ENCODE results near the gene DUOXA2. TPM values are rescaled to one million over a fixed set of nuclear protein-coding genes. Genes with fewer than 3 reads are reported as not detected.

Gene DUOXA2
- polyA plus RNA-seq, 1 donor (not counting 4 experiments of a cell fraction or from before 2014, with no cell fraction given): not detected

- dilution Hi-C loops (cut with MboI; ENCODE audit: extremely low pct_ligation_motif_present, low sequenced_read_pairs): no loop called here
- DNase-seq (ENCODE audit: low read depth, low spot score): no peak
Observed at GRCh38 chr15:45094358-45094730, 19.8 kb upstream of the DUOXA2 start.

DNA sequence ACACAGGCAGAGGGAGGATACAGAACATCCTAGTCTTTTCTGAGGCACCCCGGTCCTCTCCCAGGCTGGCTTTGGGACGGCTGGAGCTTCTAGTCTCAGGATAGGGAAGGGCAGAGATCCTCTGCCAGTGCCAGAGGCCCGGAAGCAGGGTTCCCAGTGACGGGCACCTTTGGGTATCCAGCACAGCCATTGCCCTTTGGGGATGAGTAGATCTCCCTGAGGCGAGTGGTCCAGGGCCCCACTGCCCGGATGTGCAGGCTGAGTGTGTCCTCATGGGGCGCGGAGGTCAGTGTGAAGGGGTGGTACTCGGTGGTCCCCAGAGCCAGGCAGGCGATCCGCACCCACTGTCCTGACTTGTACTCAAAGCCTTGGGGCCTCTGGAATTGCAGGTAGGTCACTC is 18.5 kb upstream of the DUOXA2 start:
- H3K9me1 ChIP-seq (ENCODE audit: control insufficient read depth, extremely low read depth, insufficient read depth, low read length): no peaks in the 10 kb centered on the region
- peaks cover 9% of the 10 kb centered on the region for H3K27me3 ChIP-seq (ENCODE audit: control insufficient read depth, extremely low read depth, insufficient read depth, low read length)
- DNase-seq (ENCODE audit: low read depth, low spot score): no peak
- dilution Hi-C loops (cut with MboI; ENCODE audit: extremely low pct_ligation_motif_present, low sequenced_read_pairs): no loop called here
- no peaks in the 10 kb centered on the region for H3K79me2 ChIP-seq (ENCODE audit: control insufficient read depth, insufficient read depth, low read length)
- H3K9me3 ChIP-seq (ENCODE audit: control insufficient read depth, low read depth, low read length): no peaks in the 10 kb centered on the region
- no peak overlapping the region for H3K4me2 ChIP-seq (ENCODE audit: control insufficient read depth, extremely low read depth, insufficient read depth, low read depth, low read length)
- no peak for FAIRE-seq
- H3K4me3 ChIP-seq (ENCODE audit: control insufficient read depth in 2 of 3, extremely low read depth in 1 of 3, insufficient read depth in 2 of 3, low read depth in 1 of 3, low read length in 3 of 3): no peak overlapping the region
- H3K36me3 ChIP-seq (ENCODE audit: control insufficient read depth in 2 of 2, extremely low read depth in 1 of 2, insufficient read depth in 2 of 2, low read length in 2 of 2): no peaks in the 10 kb centered on the region
- no peaks in the 10 kb centered on the region for H4K20me1 ChIP-seq (ENCODE audit: control insufficient read depth, extremely low read depth, insufficient read depth, low read length)
- H2AFZ ChIP-seq (ENCODE audit: control insufficient read depth, low read length): no peak overlapping the region
- H3K27ac ChIP-seq (ENCODE audit: control insufficient read depth, insufficient read depth, low read length): no peak overlapping the region
- TF ChIP-seq CTCF (optimal IDR thresholded peaks at IDR 0.05 in 1 of 3, IDR thresholded peaks at IDR 0.05 in 1 of 3, conservative IDR thresholded peaks at IDR 0.05 in 1 of 3; ENCODE audit: extremely low read depth in 1 of 3, insufficient read depth in 2 of 3, low read length in 3 of 3) (no peak), EZH2 (IDR thresholded peaks at IDR 0.05; ENCODE audit: low read length) (no peak)
- no peak overlapping the region for H3K9ac ChIP-seq (ENCODE audit: control insufficient read depth, extremely low read depth, insufficient read depth, low read length)
- no peaks in the 10 kb centered on the region for H3K4me1 ChIP-seq (ENCODE audit: control insufficient read depth, extremely low read depth, insufficient read depth, low read length)

More at GRCh38 chr15:45094358-45094730, 19.8 kb upstream of the DUOXA2 start:
- no peak overlapping the region for H3K9ac ChIP-seq (ENCODE audit: control insufficient read depth, extremely low read depth, insufficient read depth, low read length)
- no peaks in the 10 kb centered on the region for H3K79me2 ChIP-seq (ENCODE audit: control insufficient read depth, insufficient read depth, low read length)
- peaks cover 9% of the 10 kb centered on the region for H3K27me3 ChIP-seq (ENCODE audit: control insufficient read depth, extremely low read depth, insufficient read depth, low read length)
- no peaks in the 10 kb centered on the region for H3K9me1 ChIP-seq (ENCODE audit: control insufficient read depth, extremely low read depth, insufficient read depth, low read length)
- H3K9me3 ChIP-seq (ENCODE audit: control insufficient read depth, low read depth, low read length): no peaks in the 10 kb centered on the region
- TF ChIP-seq CTCF (optimal IDR thresholded peaks at IDR 0.05 in 1 of 3, IDR thresholded peaks at IDR 0.05 in 1 of 3, conservative IDR thresholded peaks at IDR 0.05 in 1 of 3; ENCODE audit: extremely low read depth in 1 of 3, insufficient read depth in 2 of 3, low read length in 3 of 3) (no peak), EZH2 (IDR thresholded peaks at IDR 0.05; ENCODE audit: low read length) (no peak)
- no peak overlapping the region for H2AFZ ChIP-seq (ENCODE audit: control insufficient read depth, low read length)
- H3K4me2 ChIP-seq (ENCODE audit: control insufficient read depth, extremely low read depth, insufficient read depth, low read depth, low read length): no peak overlapping the region
- no peaks in the 10 kb centered on the region for H3K4me1 ChIP-seq (ENCODE audit: control insufficient read depth, extremely low read depth, insufficient read depth, low read length)
- no peak overlapping the region for H3K27ac ChIP-seq (ENCODE audit: control insufficient read depth, insufficient read depth, low read length)
- FAIRE-seq: no peak
- H3K36me3 ChIP-seq (ENCODE audit: control insufficient read depth in 2 of 2, extremely low read depth in 1 of 2, insufficient read depth in 2 of 2, low read length in 2 of 2): no peaks in the 10 kb centered on the region
- H4K20me1 ChIP-seq (ENCODE audit: control insufficient read depth, extremely low read depth, insufficient read depth, low read length): no peaks in the 10 kb centered on the region
- H3K4me3 ChIP-seq (ENCODE audit: control insufficient read depth in 2 of 3, extremely low read depth in 1 of 3, insufficient read depth in 2 of 3, low read depth in 1 of 3, low read length in 3 of 3): no peak overlapping the region

Data from keratinocyte (primary cell).